ENCODE results near the gene FAM25C.
"Not testable (repeated sequence)": the region's sequence is repeated elsewhere in the genome, so short reads cannot be mapped to it uniquely, and the experiment has no call there.

GRCh38 chr10:47975409-47975808 lies 24.2 kb downstream of the FAM25C start:
- not testable (repeated sequence) for TF ChIP-seq FOXM1 (IDR thresholded peaks at IDR 0.05; ENCODE audit: borderline replicate concordance); SP1 (IDR thresholded peaks at IDR 0.05); ZNF384 (IDR thresholded peaks at IDR 0.05); ARNT (IDR thresholded peaks at IDR 0.05); SUZ12 (IDR thresholded peaks at IDR 0.05); BHLHE40 (IDR thresholded peaks at IDR 0.05; ENCODE audit: borderline replicate concordance); NFRKB (IDR thresholded peaks at IDR 0.05); ELF4 (IDR thresholded peaks at IDR 0.05); FOXK2 (IDR thresholded peaks at IDR 0.05); TARDBP (IDR thresholded peaks at IDR 0.05); L3MBTL2 (conservative IDR thresholded peaks at IDR 0.05); FOXA1 (IDR thresholded peaks at IDR 0.05)

All from HEK293T (cell line).